Parathyroid adenoma (tissue), 2 donors: ENCODE data around the gene ADCY10.

Source experiments
- H2AFZ ChIP-seq: fragments of 300-600 bp; sonication (generic); one replicate; pipeline ENCODE4 v1.7.0; 2017; ENCODE audit warnings: antibody characterized with exemption, mild to moderate bottlenecking
- H3K27ac ChIP-seq: fragments of 300-600 bp; sonication (generic); one replicate; pipeline ENCODE4 v1.7.0; 2017
- H3K27me3 ChIP-seq: fragments of 300-600 bp; sonication (generic); one replicate; pipeline ENCODE4 v1.7.0; 2017; ENCODE audit warnings: low read length; ENCODE audit not compliant: control insufficient read depth, insufficient read depth
- H3K36me3 ChIP-seq: fragments of 300-600 bp; sonication (generic); one replicate; pipeline ENCODE4 v1.7.0; 2017; ENCODE audit warnings: low read length; ENCODE audit not compliant: control insufficient read depth, insufficient read depth
- H3K4me1 ChIP-seq: fragments of 300-600 bp; sonication (generic); one replicate; pipeline ENCODE4 v1.7.0; 2017; ENCODE audit warnings: control low read depth
- H3K4me2 ChIP-seq: fragments of 300-600 bp; sonication (generic); one replicate; pipeline ENCODE4 v1.7.0; 2017; ENCODE audit warnings: low read length
- H3K4me3 ChIP-seq: fragments of 300-600 bp; sonication (generic); one replicate; pipeline ENCODE4 v1.7.0; 2017; ENCODE audit warnings: low read depth, low read length
- H3K79me2 ChIP-seq: fragments of 300-600 bp; sonication (generic); one replicate; pipeline ENCODE4 v1.7.0; 2017; ENCODE audit warnings: control low read depth
- H3K9ac ChIP-seq: fragments of 300-600 bp; sonication (generic); one replicate; pipeline ENCODE4 v1.7.0; 2017; ENCODE audit warnings: mild to moderate bottlenecking
- H3K9me3 ChIP-seq: fragments of 300-600 bp; sonication (generic); one replicate; pipeline ENCODE4 v1.7.0; 2017; ENCODE audit warnings: low read length; ENCODE audit not compliant: control insufficient read depth
- TF ChIP-seq, protein P1 (sequence below): fragments of 300-600 bp; sonication (generic); IDR thresholded peaks from one replicate; pipeline ENCODE4 v1.7.0; 2017; ENCODE audit warnings: antibody characterized with exemption, mild to moderate bottlenecking
- donor health status: primary hyperparathyroidism.

The ADCY10 gene

GRCh38 chr1:167803358-167804207, 110.4 kb downstream of the ADCY10 start:
- no peak overlapping the region for H3K27ac ChIP-seq
- TF ChIP-seq, protein P1, sequence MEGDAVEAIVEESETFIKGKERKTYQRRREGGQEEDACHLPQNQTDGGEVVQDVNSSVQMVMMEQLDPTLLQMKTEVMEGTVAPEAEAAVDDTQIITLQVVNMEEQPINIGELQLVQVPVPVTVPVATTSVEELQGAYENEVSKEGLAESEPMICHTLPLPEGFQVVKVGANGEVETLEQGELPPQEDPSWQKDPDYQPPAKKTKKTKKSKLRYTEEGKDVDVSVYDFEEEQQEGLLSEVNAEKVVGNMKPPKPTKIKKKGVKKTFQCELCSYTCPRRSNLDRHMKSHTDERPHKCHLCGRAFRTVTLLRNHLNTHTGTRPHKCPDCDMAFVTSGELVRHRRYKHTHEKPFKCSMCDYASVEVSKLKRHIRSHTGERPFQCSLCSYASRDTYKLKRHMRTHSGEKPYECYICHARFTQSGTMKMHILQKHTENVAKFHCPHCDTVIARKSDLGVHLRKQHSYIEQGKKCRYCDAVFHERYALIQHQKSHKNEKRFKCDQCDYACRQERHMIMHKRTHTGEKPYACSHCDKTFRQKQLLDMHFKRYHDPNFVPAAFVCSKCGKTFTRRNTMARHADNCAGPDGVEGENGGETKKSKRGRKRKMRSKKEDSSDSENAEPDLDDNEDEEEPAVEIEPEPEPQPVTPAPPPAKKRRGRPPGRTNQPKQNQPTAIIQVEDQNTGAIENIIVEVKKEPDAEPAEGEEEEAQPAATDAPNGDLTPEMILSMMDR = peak; percentile 73
- no peaks in the 10 kb centered on the region for H3K79me2 ChIP-seq
- H3K4me2 ChIP-seq = peak overlapping the region; percentile 10
- H3K27me3 ChIP-seq = no peaks in the 10 kb centered on the region
- no peak overlapping the region for H2AFZ ChIP-seq
- H3K4me1 ChIP-seq = no peaks in the 10 kb centered on the region
- no peak overlapping the region for H3K9ac ChIP-seq
- H3K36me3 ChIP-seq = no peaks in the 10 kb centered on the region
- no peaks in the 10 kb centered on the region for H3K9me3 ChIP-seq
- H3K4me3 ChIP-seq = peak overlapping the region; percentile 1

- Histone ChIP-seq H3K27ac (no peak overlapping the region), H3K27me3 (no peaks in the 10 kb centered on the region), H3K4me3 (no peak overlapping the region), H3K4me2 (no peak overlapping the region), H2AFZ (no peak overlapping the region), H3K9me3 (no peaks in the 10 kb centered on the region), H3K36me3 (no peaks in the 10 kb centered on the region), H3K9ac (no peak overlapping the region), H3K79me2 (no peaks in the 10 kb centered on the region), H3K4me1 (no peaks in the 10 kb centered on the region)
- TF ChIP-seq, protein P1 = no peak
Observed at GRCh38 chr1:167802235-167802634, 111.7 kb downstream of the ADCY10 start.

DNA sequence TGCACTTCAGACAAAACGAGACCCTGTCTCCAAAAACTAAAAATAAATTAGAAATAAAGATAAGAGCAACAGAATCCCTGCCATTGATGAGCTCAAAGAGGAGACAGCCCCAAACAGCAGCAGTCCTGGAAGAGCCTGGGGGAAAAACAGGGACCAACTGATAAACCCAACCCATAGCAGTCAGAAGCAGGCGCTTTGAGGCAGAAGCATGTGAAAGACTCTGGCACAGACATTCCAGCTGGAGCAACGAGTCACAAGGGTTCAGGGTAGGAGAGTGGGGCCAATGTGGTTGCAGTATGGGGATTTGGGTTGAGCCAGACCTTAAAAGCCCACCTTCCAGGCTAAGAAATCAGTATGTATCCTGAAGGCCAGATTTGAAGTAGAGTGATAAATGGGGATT, 113.7 kb downstream of the ADCY10 start:
- Histone ChIP-seq H3K9ac (no peak overlapping the region), H3K27me3 (no peaks in the 10 kb centered on the region), H3K4me1 (no peaks in the 10 kb centered on the region), H2AFZ (no peak overlapping the region), H3K4me2 (no peak overlapping the region), H3K36me3 (no peaks in the 10 kb centered on the region), H3K4me3 (no peak overlapping the region), H3K9me3 (no peaks in the 10 kb centered on the region), H3K79me2 (no peaks in the 10 kb centered on the region), H3K27ac (no peak overlapping the region)
- TF ChIP-seq, protein P1 = no peak

DNA sequence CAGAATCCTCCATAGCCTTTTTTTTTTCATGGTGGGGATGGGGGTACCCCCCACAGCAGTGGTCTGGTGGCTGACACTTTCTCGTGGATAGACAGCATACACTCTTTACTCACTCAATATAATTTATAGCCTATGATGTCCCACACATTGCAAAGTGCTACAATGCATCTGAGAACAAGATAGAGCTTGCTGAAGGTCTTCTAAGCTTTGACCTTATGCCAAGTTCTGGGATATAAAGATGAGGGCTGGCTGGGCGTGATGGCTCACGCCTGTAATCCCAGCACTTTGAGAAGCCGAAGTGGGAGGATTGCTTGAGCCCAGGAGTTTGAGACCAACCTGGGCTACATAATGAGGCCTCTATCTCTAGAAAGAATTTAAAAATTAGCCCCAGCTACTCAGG, 114.2 kb downstream of the ADCY10 start:
- H3K4me3 ChIP-seq = no peak overlapping the region
- no peak overlapping the region for H3K27ac ChIP-seq
- no peak overlapping the region for H2AFZ ChIP-seq
- no peaks in the 10 kb centered on the region for H3K9me3 ChIP-seq
- no peaks in the 10 kb centered on the region for H3K4me1 ChIP-seq
- no peaks in the 10 kb centered on the region for H3K79me2 ChIP-seq
- H3K36me3 ChIP-seq = no peaks in the 10 kb centered on the region
- H3K27me3 ChIP-seq = no peaks in the 10 kb centered on the region
- H3K4me2 ChIP-seq = no peak overlapping the region
- TF ChIP-seq, protein P1 = no peak
- no peak overlapping the region for H3K9ac ChIP-seq

GRCh38 chr1:167798952-167799351, 115.0 kb downstream of the ADCY10 start:
- Histone ChIP-seq H3K9ac (no peak overlapping the region), H3K79me2 (no peaks in the 10 kb centered on the region), H3K36me3 (no peaks in the 10 kb centered on the region), H3K4me3 (no peak overlapping the region), H3K9me3 (no peaks in the 10 kb centered on the region), H3K27ac (no peak overlapping the region), H3K27me3 (no peaks in the 10 kb centered on the region), H3K4me1 (no peaks in the 10 kb centered on the region), H3K4me2 (no peak overlapping the region), H2AFZ (no peak overlapping the region)
- TF ChIP-seq, protein P1 = no peak
